ENCODE data around the gene ARFIP1.
"Not testable (repeated sequence)": the region's sequence is repeated elsewhere in the genome, so short reads cannot be mapped to it uniquely, and the experiment has no call there.

ARFIP1 gene, protein sequence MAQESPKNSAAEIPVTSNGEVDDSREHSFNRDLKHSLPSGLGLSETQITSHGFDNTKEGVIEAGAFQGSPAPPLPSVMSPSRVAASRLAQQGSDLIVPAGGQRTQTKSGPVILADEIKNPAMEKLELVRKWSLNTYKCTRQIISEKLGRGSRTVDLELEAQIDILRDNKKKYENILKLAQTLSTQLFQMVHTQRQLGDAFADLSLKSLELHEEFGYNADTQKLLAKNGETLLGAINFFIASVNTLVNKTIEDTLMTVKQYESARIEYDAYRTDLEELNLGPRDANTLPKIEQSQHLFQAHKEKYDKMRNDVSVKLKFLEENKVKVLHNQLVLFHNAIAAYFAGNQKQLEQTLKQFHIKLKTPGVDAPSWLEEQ

DNA sequence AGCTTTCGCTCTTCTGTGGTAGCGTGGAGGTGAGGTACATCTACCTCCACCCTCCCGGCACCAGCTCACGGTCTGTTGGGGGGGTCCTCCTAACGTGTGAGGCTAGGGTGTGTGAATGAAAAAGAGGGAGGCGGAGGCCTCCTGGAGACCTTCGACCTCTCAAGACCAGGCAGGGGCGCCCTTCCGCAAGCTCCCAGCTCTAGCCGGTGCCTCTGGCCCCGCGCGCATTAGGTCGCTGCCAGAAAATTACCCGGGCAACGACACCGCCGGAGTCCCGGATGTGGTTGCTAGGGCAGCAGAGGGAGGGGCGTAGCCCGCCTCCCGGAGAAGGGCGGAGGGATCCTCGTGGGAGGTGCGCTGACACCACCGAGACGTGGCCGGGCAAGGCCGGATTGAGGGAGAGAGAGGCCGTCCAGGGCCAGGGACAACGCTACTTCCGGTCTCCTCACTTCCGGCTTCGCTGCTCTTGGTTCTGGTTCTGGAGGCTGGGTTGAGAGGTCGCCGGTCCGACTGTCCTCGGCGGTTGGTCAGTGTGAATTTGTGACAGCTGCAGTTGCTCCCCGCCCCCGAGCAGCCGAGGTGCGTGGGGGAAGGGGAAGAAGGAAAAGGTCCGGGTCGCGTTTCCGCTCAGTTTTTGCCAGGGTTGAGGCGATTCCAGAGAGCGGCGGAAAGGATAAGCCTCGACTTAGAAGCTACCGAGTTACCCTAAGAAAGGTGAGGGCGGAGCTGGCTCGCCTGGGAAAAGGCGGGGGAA is at the start of gene ARFIP1, which contains the start of gene TIGD4:
TSS of gene ARFIP1 (plus strand) at position 442 of the 754 bp plus-strand sequence. CDS start 49,680 bp downstream, outside the sequence.
TSS of gene TIGD4 (minus strand) at position 218 of the 754 bp plus-strand sequence. CDS start 8,726 bp downstream, outside the sequence.
- peak; percentile 92 for DNase-seq

DNA sequence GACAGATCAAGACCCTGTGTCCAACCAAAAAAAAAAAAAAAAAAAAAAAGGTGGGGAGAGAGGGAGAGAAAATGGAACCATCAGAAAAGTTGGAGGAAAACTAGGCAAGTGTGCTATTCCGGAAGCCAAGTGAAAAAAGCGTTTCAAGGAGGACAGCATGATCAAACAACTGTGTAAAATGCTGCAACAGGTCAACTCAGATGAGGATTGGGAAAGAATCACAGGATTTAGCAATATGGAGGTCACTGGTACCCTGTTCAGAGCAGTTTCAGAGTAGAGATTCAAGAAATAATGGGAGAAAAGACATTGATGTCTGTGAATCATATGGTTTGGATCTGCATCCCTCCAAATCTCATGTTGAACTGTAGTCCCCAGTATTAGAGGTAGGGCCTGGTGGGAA is 47.8 kb upstream of the ARFIP1 start:
- DNase-seq: no peak

DNA sequence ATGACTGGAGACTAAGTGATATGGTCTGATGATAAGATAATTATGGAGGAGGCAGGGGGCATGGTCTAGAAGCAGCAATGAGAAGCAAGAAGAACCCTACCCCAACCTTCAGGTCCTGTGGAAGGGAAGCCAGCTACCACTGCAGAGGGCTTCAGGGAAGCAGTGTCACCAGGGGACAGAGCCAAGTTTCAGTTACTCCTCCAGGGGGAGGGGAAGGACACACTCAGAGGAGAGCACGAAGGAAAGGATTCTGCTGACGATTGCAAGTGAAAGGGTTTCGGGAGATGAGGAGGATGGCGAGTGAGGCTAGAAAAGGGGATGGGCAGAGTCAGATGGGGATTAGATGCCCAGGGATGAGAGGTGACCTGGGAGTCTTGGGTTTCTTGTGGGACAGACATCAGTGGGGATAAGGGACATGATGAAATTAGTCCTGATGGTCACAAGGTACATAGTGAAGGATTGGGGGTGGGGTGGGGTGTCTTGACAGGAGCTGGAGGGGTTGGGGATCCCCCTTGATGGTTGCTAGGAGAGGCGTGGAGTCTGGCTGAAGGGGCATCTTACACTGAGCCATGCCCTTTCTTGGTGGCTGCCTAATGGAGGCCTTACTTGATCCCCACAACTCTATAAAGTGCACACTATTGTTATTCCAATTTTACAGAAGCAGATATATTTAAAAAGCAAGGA is 45.6 kb upstream of the ARFIP1 start:
- no peak for DNase-seq

DNA sequence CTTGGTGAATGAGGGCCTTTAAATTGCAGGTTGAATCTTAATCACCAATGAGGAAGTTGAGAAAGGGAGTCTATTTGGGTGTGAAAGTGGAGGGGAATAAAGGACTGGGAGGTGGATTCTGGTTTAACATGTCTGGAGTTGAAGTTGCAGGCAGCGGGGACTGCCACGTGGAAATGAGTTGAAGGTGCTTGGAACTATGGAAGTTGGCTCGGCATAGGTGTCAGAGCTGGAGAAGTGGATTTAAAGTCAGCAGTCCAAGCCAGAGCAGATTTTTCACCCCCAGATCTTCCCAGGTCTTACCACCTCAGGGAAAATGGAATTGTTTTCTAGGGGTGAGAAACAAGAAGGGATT is 45.1 kb upstream of the ARFIP1 start:
- no peak for DNase-seq

DNA sequence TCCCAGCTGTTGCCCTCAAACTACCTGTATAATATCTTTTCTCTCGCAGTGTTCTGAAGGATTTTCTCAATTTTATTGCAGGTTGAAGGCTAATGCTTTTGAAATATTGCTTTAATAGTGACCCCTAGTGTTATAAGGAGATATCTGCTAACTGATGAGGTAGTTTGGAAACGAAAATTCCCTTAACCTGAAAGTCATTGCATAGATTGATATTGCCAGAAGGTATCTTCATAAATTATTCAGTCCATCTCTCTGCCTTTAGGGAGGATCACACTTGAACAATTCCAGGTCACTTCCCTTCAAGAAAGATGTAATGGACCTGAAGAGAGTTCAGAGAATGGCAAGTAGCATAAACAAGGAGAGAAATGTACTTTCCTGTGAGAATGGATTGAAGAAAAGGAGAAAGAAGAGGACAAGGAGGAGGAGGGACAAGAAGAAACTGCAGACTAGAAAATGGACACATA is 44.3 kb upstream of the ARFIP1 start:
- no peak for DNase-seq

DNA sequence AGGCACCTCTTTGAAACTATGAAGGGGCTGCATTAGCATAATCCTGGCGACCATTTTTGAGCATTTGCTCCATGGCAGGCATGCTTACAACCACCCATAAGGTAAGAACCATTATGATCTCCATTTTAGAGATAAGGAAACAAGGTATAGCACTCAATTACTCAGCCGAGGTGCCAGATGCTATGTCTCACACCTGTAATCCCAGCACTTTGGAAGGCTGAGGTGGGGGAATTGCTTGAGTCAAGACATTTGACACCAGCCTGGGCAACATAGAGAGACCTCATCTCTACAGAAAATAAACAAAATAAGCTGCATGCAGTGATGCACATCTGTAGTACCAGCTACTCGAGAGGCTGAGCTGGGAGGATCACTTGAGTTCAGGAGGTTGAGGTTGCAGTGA is 43.8 kb upstream of the ARFIP1 start:
- DNase-seq: no peak

DNA sequence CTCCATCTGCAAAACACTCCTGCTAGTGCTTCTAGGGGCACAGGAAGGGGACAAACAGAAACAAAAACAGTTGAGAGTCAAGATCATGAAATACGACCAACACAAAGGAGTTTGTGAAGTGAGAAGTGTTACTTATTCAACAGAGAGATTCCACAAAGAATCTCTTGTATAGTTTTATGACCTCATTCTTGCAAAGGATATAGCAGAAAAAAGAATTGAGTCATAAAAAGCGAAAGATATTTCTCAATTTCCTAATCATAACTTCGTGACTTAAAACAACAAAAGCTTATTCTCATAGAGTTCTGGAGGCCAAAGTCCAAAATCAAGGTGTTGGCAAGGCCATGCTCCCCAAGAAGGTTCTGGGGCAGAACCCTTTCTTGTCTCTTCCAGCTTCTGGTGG is 40.9 kb upstream of the ARFIP1 start:
- DNase-seq: no peak

DNA sequence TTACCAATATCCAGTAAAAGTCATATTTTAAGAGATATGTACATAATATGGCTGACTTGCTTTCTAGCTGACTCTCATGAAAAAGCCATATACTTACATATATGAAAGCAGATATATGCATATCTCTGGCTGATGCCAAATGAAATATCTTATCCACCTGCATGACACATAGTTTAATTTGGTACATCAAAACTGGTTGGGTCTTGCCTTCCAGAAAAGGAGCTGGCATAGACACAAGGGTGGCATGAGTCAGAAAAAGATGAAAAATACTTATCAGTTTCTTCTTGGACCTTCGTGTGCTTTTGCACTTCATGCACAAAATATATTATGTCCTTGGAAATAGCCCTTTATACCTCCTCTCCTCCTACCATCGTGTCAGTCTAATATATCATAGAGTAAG is 32.3 kb upstream of the ARFIP1 start:
- DNase-seq: no peak

DNA sequence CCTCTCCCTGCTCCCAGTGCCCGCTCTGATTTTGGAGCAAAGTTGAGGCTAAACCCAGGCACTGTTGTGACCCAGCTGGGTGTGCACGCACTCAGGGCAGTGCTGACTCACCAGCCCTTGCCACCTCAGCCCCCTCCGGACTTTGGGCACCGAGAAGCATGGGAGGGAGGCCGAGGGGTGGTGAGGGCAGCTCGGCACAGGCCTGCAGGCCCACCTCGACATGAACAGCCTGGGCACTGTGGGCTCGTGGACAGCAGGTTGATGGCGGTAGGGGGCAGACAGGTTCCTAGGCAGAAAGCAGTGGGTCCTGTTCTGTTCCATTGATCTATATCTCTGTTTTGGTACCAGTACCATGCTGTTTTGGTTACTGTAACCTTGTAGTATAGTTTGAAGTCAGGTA is 31.1 kb upstream of the ARFIP1 start:
- DNase-seq: no peak

DNA sequence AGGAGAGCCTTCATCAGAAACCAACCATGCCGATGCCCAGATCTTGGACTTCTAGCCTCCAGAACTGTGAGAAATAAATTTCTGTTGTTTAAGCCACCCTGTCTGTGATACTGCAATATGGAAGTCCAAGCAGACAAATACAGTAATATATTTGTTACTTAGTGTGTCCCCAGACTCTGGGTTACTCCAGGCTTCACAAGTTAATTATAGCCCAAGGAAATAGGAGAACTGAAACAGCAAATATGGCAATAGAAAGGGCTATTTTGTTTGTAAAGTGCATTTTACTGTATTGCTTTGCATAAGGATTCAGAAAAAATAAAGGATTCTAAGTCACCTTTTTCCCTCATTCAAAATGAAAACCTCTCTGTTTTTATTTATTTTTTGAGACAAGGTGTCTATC is 16.0 kb upstream of the ARFIP1 start:
- DNase-seq: no peak

DNA sequence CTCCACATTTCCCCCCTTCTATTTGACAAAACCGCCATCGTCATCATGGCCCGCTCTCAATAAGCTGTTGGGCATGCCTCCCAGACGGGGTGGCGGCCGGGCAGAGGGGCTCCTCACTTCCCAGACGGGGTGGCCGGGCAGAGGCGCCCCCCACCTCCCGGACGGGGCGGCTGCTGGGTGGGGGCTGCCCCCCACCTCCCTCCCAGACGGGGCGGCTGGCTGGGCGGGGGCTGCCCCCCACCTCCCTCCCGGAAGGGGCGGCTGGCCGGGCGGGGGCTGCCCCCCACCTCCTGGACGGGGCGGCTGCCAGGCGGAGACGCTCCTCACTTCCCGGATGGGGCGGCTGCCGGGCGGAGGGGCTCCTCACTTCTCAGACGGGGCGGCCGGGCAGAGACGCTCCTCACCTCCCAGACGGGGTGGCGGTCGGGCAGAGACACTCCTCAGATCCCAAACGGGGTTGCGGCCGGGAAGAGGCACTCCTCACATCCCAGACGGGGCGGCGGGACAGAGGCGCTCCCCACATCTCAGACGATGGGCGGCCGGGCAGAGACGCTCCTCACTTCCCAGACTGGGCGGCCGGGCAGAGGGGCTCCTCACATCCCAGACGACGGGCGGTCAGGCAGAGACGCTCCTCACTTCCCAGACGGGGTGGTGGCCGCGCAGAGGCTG is 14.6 kb upstream of the ARFIP1 start:
- not testable (repeated sequence) for DNase-seq

DNA sequence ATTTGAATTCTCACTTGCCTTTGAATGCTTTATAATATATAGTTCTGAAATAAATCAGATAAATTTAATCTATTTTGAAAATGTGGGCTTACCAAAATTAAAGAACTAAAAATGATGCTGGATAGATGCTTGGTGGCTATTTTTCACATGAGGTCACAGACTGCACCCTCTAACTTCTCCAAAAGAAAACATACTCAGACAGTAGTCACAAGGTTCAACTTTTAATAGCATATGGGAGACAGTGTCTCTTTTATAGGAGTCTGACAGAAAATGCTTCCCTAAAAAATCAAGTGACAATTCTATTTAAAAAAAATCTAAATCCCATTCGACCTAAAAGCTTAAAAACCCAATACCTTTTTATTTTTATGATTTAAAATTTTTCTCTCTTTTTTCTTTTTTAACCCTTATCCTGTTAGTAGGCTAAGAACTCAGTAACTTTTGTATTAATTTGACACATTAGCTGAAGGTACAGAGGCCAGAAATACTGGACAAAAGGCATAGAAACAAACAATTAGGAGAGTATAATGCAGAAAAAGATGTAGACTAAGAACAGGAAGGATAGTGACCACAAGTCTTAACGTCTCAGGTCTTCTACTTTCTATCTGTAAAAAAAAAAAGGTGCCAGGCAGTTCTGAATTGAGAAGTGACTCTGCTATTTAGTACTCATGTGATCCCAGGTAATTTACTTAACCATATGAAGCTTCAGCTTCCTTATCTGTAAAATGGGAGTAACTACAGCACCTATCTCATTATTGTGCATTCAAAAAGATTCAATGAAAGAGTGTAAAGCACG is 7.8 kb upstream of the ARFIP1 start:
- DNase-seq: no peak

DNA sequence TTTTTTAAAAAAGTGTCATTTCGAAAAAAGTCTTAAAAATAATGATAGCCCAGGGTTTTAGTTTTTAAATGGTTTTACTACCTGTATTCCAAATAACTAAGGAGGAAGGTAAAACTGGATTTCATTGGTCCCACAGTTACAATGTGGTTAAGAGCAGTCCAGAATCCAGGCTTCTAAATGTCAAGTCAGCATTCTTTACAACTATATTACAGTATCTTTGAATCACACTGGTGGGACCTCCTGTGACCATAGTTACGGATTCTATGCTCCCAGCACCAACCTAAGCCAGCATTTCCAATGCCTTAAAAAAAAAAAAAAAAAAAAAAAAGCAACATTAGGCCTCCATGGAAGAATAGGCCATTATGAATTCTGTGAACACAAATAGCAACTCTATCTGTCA is 6.4 kb upstream of the ARFIP1 start:
- DNase-seq: no peak

DNA sequence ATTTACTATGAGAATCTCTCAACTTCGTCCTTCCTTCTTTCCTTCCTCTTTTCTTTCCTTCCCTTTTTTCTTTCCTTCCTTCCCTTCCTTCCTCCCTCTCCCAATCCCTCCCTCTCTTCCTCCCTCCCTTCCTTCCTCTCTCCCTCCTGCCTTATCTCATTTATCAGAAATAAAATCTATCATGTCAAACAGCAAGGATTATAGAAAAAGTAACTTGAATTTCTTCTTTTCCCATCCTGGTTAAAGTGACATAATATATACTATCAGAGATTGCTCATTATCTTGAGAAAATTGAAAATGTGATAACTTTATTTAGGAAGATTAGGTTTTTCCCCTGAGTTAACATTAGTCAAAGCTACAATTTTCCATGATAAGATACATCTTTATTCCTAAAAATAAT is 5.8 kb upstream of the ARFIP1 start:
- no peak for DNase-seq

DNA sequence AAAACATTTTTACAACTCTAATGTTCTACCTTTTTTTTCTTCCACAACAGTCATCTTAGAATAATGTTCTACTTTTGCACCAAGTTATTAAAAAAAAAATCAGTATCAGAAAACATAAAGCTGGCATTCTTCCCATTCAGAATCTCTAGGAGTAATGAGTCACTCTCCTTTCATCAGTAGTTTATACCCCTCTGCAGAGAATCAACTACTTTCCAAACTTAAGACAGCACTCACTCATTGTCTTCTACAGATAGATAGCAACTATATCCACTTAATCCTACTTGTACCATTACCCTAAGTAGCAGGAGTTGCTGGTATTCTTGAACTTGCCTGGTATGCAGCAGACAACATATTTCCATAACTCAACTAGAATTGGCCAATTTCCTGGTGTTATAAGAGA is 3.4 kb upstream of the ARFIP1 start:
- no peak for DNase-seq

DNA sequence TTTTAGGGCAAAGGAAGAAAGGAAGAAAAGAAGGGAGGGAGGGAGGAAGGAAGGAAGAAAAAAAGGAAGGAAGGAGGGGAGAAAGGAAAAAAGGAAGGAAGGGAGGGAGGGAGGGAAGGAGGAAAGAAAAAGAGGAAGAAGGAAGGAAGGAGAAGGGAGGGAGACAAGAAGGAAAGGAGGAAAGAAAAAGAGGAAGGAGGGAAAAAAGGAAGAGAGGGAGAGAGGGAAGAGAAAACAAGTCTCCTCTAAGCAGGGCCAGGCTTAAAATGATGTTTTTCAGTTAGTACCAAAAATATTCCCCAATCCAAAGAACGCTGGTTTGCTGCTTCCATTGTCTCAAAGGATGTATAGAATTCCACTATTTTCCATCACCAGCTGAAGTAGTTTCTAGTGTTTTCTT is 2.3 kb upstream of the ARFIP1 start:
- no peak for DNase-seq

DNA sequence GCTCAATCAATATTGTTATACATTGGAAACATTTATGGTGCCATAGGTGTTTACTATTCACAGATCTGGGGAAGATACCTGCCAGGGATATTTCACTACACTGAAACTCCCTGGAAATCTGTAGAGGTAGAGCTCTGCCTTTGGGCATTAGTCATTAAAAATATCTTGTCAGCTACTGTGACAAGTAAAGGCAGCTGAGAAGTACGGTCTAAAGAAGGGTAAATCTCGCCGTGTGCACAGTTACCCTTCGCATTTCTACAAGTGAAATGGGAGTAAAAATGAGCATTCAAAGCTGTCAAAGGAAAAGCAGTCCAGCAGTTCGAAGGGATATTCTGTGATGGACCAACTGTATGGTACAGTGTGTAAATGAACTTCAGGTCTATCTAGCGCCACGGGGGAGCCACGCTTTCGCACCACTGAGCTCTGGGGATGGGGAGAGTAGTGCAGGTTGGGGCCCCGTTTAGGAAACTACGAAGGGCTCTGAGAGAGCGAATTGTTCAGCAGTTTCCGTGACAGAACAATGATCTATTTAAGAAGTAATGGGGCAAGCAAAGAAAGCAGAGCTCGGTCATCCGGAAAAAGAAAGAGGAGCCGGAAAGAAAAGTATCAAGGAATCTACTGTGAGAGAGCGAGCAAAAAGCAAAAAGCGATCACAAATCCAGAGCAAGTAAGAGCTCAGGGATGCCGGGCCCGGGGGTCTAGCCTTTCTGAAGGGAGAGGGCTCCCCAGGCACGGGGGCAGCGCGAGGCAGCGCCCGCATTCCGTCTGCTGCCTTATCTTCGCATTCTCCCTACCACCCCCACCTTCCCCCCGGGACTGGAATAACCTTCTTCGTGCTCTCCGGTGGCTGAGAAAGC is 870 bp upstream of the ARFIP1 start:
- peak; percentile 15 for DNase-seq

DNA sequence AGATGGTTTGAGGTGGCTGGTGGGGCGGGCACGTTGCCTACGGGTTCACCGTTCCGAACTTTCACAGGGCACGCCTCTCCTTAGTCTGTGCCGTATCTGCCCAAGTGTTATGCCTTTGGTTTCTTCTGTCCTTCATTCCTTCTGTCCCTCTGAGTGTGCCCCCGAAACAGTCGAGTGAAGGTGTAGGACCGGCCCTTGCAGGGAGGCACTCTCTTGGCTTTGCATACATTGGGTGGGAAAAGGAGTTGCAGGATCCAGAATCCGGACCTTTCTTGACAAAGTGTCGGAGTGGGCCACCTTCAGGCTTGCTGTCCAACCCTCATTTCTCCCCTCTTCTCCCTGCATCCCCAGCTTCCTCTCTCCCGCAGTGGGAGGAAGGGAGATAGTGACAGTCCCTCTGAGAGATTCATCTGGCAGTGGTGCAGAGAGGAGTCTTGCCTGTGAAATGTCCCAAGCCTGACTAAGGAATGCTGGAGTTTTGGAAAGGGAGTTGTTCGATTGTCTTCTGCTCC is 569 bp downstream of the ARFIP1 start:
- DNase-seq: no peak

DNA sequence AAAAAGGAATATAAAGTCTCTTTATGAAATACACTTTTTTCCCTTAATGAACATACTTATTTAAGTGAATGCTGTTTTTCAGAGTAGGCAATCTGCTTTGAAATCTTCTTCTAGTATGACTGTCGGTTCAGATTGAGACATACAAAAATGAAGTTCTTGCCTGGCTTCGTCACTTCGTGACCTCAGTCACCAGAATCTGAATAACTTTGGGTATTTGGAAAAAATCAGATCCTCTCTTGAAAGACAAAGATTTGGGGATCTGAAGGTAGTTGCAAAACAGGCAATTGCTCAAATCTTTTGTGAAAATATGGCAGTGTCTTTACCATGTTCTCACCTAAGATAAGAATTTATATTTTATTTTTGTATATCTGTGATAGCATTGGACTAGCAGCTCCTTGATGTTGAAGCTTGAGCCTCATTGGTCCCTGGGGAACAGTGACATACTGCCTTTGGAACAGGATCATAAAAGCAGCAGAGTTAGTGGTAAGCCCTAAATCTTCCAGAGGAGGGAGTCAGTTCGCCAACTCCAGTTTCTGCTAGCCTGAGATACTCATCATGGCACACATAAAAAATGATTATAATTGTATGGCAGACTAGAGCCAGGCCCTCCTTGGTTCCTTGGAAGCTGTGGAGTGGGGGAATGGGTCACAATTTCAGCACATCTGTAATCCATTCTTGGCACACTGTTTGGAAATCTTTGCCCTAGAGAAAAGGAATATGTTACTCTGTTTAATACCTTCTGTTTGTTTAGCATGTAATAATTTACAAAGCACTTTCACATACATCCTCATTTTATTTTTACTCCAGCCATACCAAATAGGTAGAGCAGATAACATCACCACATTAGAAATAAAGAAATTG is 5.0 kb downstream of the ARFIP1 start:
- no peak for DNase-seq

Data from stimulated activated naive CD4-positive, alpha-beta T cell treated with Interleukin-2 at 50 U/mL for 16 hours (primary cell).